IPS-20b (cell line): Measurements from ENCODE around the gene ODC1.
"Not testable (repeated sequence)": the region's sequence is repeated elsewhere in the genome, so short reads cannot be mapped to it uniquely, and the experiment has no call there.

ENCODE experiments used
- H3K27ac ChIP-seq: one replicate; pipeline ENCODE4 v1.5.1; 2013; ENCODE audit warnings: low read length
- H3K27me3 ChIP-seq: 2 replicates; pipeline ENCODE4 v1.6.1; 2013; ENCODE audit warnings: mild to moderate bottlenecking, low read length, inconsistent platforms; ENCODE audit not compliant: insufficient read depth
- H3K36me3 ChIP-seq: 2 replicates; pipeline ENCODE4 v1.6.1; 2013; ENCODE audit warnings: low read depth, mild to moderate bottlenecking, inconsistent platforms, low read length, moderate library complexity; ENCODE audit not compliant: insufficient read depth
- H3K4me1 ChIP-seq: 2 replicates; pipeline ENCODE4 v1.6.1; 2013; ENCODE audit warnings: mild to moderate bottlenecking, control low read depth, inconsistent platforms, low read length, moderate library complexity; ENCODE audit not compliant: insufficient read depth
- H3K4me3 ChIP-seq: 2 replicates; pipeline ENCODE4 v1.5.1; 2013; ENCODE audit warnings: mild to moderate bottlenecking, low read length, inconsistent platforms
- H3K9ac ChIP-seq: 2 replicates; pipeline ENCODE4 v1.6.1; 2013; ENCODE audit warnings: low read depth, mild to moderate bottlenecking, inconsistent platforms, low read length, moderate library complexity
- H3K9me3 ChIP-seq: 2 replicates; pipeline ENCODE4 v1.6.1; 2013; ENCODE audit warnings: mild to moderate bottlenecking, low read depth, low read length, inconsistent platforms; ENCODE audit not compliant: insufficient read depth

Gene ODC1

GRCh38 chr2:10449838-10450691 lies 1.9 kb upstream of the ODC1 start:
- Histone ChIP-seq H3K9me3 (no peaks in the 10 kb centered on the region), H3K36me3 (peaks cover under 1% of the 10 kb centered on the region), H3K4me3 (no peak overlapping the region), H3K4me1 (no peaks in the 10 kb centered on the region; the same call in 1 of the 2 replicates), H3K27me3 (peaks cover 21% of the 10 kb centered on the region; the same call in 1 of the 2 replicates), H3K9ac (no peak overlapping the region), H3K27ac (no peak overlapping the region)

- Histone ChIP-seq H3K27ac (no peak overlapping the region), H3K9ac (no peak overlapping the region; the same call in 1 of the 2 replicates)
Measured at GRCh38 chr2:10449486-10449831, 1.3 kb upstream of the ODC1 start.

GRCh38 chr2:10448576-10449485 lies 704 bp upstream of the ODC1 start:
- Histone ChIP-seq H3K27ac (no peak overlapping the region), H3K27me3 (peaks cover 21% of the 10 kb centered on the region; the same call in 1 of the 2 replicates), H3K9ac (peak overlapping the region; percentile 85), H3K36me3 (peaks cover 13% of the 10 kb centered on the region), H3K4me1 (no peaks in the 10 kb centered on the region; the same call in 1 of the 2 replicates), H3K4me3 (peak overlapping the region; percentile 75), H3K9me3 (no peaks in the 10 kb centered on the region)

More at GRCh38 chr2:10449486-10449831, 1.3 kb upstream of the ODC1 start:
- Histone ChIP-seq H3K27me3 (peaks cover 21% of the 10 kb centered on the region; the same call in 1 of the 2 replicates), H3K4me1 (no peaks in the 10 kb centered on the region; the same call in 1 of the 2 replicates), H3K36me3 (peaks cover 6% of the 10 kb centered on the region), H3K4me3 (peak overlapping the region; percentile 75), H3K9me3 (no peaks in the 10 kb centered on the region)

GRCh38 chr2:10447300-10447894 lies 730 bp downstream of the ODC1 start:
- Histone ChIP-seq H3K9ac (peak overlapping the region; percentile 65), H3K9me3 (no peaks in the 10 kb centered on the region), H3K4me3 (peak overlapping the region; percentile 73), H3K27ac (no peak overlapping the region), H3K4me1 (no peaks in the 10 kb centered on the region; the same call in 1 of the 2 replicates), H3K27me3 (peaks cover 21% of the 10 kb centered on the region; the same call in 1 of the 2 replicates), H3K36me3 (peaks cover 27% of the 10 kb centered on the region)

GRCh38 chr2:10446631-10447030 lies 1.5 kb downstream of the ODC1 start:
- H3K9me3 ChIP-seq = no peaks in the 10 kb centered on the region
- peaks cover 21% of the 10 kb centered on the region; the same call in 1 of the 2 replicates for H3K27me3 ChIP-seq
- H3K4me3 ChIP-seq = peak overlapping the region; percentile 73
- H3K27ac ChIP-seq = no peak overlapping the region
- no peak overlapping the region for H3K9ac ChIP-seq
- peaks cover 35% of the 10 kb centered on the region for H3K36me3 ChIP-seq
- no peaks in the 10 kb centered on the region; the same call in 1 of the 2 replicates for H3K4me1 ChIP-seq

GRCh38 chr2:10444463-10444862 lies 3.7 kb downstream of the ODC1 start:
- H3K27ac ChIP-seq = no peak overlapping the region
- H3K9me3 ChIP-seq = no peaks in the 10 kb centered on the region
- peaks cover 56% of the 10 kb centered on the region for H3K36me3 ChIP-seq
- no peaks in the 10 kb centered on the region; the same call in 1 of the 2 replicates for H3K4me1 ChIP-seq
- no peak overlapping the region for H3K9ac ChIP-seq
- no peak overlapping the region for H3K4me3 ChIP-seq
- H3K27me3 ChIP-seq = peaks cover 14% of the 10 kb centered on the region; the same call in 1 of the 2 replicates

GRCh38 chr2:10442469-10443126 lies 5.5 kb downstream of the ODC1 start:
- peaks cover 58% of the 10 kb centered on the region for H3K36me3 ChIP-seq

GRCh38 chr2:10441948-10442347 lies 6.2 kb downstream of the ODC1 start:
- Histone ChIP-seq H3K9ac (no peak overlapping the region), H3K36me3 (peaks cover 58% of the 10 kb centered on the region), H3K27me3 (peaks cover under 1% of the 10 kb centered on the region; the same call in 1 of the 2 replicates), H3K4me3 (no peak overlapping the region), H3K4me1 (no peaks in the 10 kb centered on the region), H3K27ac (no peak overlapping the region), H3K9me3 (no peaks in the 10 kb centered on the region)

More at GRCh38 chr2:10442469-10443126, 5.5 kb downstream of the ODC1 start:
- H3K27ac ChIP-seq, H3K9ac ChIP-seq, H3K4me3 ChIP-seq, H3K9me3 ChIP-seq, H3K27me3 ChIP-seq, H3K4me1 ChIP-seq: not testable (repeated sequence)

GRCh38 chr2:10440736-10441135 lies 7.4 kb downstream of the ODC1 start:
- H3K27me3 ChIP-seq = no peaks in the 10 kb centered on the region
- no peak overlapping the region for H3K27ac ChIP-seq
- H3K36me3 ChIP-seq = peaks cover 58% of the 10 kb centered on the region
- no peak overlapping the region for H3K9ac ChIP-seq
- H3K4me3 ChIP-seq = no peak overlapping the region
- H3K4me1 ChIP-seq = no peaks in the 10 kb centered on the region
- no peaks in the 10 kb centered on the region for H3K9me3 ChIP-seq

GRCh38 chr2:10439971-10440370 lies 8.2 kb downstream of the ODC1 start:
- Histone ChIP-seq H3K27me3 (no peaks in the 10 kb centered on the region), H3K9me3 (no peaks in the 10 kb centered on the region), H3K4me1 (no peaks in the 10 kb centered on the region), H3K36me3 (peaks cover 57% of the 10 kb centered on the region), H3K27ac (no peak overlapping the region), H3K9ac (no peak overlapping the region), H3K4me3 (no peak overlapping the region)
